Stimulated activated CD8-positive, alpha-beta memory T cell treated with anti-CD3 and anti-CD28 coated beads, Interleukin-4, amount 100 ng/mL, for 4 hours (primary cell): ENCODE measurements around the gene RPH3AL.
"Not testable (repeated sequence)": the region's sequence is repeated elsewhere in the genome, so short reads cannot be mapped to it uniquely, and the experiment has no call there.

Experiments used
- DNase-seq, 2 donors: peaks; one replicate each; pipeline ENCODE4 v3.0.0-alpha.2; 2020; ENCODE audit warnings: low read depth in 2 of 2, low spot score in 1 of 2

Gene RPH3AL

GRCh38 chr17:182050-182751 is 170.4 kb downstream of the RPH3AL start:
- DNase-seq, result no peak

DNA sequence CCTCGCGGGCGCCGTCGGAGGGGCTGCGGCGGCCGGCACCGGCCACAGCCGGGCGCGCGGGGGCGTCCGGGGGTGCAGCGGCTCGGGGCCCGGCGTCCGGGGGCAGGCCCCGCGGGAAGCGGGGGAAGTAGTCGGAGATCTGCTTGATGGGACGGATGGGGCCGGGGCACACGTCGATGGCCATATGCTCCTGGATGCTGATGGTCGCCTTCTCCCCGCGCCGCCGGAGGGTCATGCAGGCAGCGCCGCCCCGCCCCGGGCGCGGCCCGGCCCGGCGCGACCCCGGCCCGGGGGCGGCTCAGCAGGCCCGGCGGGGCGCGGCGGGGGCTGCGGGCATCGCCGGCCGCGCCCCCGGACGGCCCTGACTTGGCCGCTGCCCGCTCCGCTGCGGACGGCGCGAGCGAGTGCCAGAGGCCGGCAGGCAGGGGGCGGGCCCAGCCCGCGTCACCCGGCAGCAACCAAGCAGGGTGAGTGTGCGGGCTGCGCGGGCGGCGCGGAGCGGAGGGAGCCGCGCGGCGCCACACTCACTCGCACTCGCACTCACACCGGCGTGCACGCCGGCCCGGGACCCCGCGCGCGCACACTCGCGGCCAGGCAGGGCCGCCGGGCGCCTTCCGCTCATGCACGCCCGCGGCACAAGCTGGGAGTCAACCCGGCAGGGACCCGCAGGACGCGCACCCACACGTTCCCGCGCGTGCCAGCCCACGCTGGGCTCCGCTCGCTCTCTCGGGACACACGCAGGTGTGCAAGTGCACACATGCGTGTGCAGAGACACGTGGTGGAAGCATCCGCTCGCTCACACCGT is 171.2 kb downstream of the RPH3AL start, which contains the start of gene DOC2B:
TSS of gene DOC2B (minus strand) at position 406 of the 805 bp plus-strand sequence. CDS start at position 235, 171 bp downstream.
- DNase-seq, result no peak

DNA sequence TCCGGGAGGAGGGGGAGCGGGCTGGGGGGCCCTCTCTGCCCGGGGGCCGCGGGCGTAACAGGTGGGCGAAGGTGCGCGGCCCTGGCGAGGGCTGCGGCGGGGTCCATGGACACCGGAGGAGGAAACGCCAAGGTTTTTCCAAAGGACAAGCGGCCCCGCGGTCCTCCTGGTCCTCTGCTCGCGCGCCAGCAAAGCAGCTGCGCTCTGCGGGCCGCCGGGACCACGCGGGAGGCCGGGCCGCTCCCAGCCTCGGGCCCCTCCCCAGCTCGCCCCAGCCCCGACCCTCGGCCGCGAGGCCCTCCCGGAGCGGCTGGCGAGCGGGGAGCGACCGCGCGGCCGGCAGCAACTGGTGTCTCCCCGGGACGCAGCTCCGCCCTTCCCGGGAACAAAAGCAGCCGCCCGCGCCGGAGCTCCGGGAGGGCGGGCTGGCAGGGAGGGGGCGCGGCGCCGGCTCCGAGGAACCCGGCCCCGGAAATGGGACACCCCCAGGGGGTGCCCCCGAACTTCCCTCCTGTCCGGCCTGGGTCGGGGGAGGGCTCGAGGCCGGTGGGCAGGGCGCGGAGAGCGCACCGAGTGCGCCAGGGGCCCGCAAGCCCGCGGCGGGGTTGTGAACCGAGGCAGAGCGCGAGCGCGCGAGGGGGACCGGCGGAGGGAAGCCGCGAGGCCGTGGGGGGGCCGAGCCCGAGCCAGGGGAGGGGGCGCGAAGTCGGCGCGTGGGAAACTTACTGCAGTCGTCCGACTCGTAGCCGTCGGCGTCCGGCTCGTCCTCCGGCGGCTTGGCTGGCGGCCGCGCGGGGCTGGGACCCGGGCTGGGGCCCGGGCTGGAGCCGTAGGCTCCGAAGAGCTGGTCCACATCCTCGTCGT is 172.0 kb downstream of the RPH3AL start:
- DNase-seq, result no peak

GRCh38 chr17:179781-180380 is 172.7 kb downstream of the RPH3AL start:
- DNase-seq, result no peak

DNA sequence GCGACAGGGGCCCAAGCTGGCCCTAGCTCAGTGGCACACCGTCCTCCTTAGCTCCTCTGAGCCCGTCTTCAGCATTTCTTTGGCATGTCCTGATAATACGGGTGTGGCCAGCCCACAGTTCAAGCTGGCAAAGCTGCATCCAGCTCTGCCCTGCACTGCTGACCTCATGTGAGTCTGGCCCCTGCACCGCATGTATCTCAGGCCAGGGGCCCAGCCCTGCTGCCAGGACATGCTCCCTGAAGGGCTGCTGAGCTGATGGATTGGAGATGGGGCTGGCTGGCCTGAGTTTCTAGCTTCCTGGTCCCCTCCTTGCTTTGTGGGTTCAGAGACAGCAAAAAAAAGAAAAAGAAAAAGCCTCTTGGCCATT is 173.6 kb downstream of the RPH3AL start:
- DNase-seq, result no peak

DNA sequence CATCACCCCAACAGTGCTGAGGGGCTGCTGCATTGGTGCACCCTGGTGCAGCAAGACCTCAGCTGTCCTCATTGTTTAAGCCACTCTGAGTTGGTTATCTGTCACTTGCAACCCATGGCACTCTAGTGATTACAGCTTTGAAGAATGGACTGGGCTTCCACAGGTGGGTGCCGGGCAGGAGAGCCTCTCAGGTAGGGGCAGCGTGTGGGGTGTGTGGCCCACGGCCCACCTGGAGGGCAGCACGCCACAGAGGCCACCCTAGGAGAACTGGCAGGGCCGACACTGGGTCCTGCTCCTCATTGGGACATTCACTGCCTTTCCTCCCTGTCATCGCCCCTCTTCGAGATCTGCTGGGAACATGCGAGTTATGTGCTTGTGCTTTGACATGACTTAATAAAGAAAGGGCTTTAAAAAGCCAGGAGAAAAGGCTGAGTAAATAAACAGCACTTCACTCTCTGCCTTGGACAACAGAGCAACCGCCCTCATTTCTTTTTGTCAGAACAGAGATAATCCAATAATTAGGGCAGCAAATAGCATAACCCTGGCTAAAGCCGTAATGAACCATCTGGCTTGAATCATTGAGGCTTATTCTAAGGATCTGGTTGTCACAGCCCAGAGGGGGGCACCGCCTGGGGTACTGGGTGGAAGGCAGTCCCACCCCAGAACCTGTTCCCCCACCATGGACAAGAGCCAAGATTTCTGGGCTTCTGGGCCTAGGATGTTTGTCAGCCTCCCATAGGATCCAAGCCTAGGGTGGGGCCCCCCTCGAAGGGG is 174.1 kb downstream of the RPH3AL start:
- DNase-seq, result no peak

DNA sequence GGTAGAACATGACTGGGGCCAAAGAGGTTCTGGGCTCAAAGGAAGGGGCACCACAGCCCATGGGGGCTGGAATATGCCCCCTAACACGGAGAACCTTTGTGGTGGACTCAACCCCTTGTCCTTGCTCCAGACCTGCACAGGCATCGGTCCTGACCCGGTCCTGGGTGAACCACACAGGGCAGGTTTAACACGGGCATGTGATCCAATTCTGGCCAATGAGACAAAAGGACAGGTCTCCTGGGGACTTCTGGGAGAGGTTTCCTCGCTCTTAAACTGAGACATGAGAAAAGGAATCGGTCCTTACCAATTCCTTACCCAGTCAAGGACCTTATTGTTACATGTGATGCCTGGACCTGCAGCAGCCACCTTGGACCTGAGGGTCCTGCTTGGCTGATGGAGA is 174.8 kb downstream of the RPH3AL start:
- no peak for DNase-seq

- no peak for DNase-seq
Observed at GRCh38 chr17:177155-177554, 175.5 kb downstream of the RPH3AL start.

- no peak for DNase-seq
Observed at GRCh38 chr17:173166-173911, 179.3 kb downstream of the RPH3AL start.

DNA sequence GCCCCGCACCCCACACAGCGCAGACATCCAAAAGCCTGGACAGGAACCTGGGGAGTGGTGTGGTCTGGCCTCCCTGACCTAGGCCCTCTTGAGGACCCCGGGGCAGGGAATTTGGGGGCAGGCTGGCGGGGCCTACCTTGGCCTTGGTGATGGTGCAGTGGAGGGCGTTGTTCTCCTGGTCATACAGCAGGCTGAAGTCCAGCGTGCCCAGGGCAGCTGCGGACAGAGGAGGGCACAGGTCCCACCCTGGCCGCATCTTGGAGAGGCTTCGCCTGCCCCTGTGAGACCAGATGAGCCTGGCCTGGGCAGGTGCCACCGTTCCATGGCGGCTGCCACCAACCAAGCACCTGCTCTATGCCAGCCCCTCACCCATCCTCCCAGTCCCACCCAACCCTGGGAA is 180.2 kb downstream of the RPH3AL start:
- no peak for DNase-seq

GRCh38 chr17:171871-172270 is 180.7 kb downstream of the RPH3AL start:
- DNase-seq, result no peak

- DNase-seq, result no peak
Observed at GRCh38 chr17:170130-170670, 182.4 kb downstream of the RPH3AL start.

GRCh38 chr17:168614-169013 is 184.0 kb downstream of the RPH3AL start:
- DNase-seq, result not testable (repeated sequence)

- DNase-seq, result no peak
Observed at GRCh38 chr17:165939-166338, 186.7 kb downstream of the RPH3AL start.

DNA sequence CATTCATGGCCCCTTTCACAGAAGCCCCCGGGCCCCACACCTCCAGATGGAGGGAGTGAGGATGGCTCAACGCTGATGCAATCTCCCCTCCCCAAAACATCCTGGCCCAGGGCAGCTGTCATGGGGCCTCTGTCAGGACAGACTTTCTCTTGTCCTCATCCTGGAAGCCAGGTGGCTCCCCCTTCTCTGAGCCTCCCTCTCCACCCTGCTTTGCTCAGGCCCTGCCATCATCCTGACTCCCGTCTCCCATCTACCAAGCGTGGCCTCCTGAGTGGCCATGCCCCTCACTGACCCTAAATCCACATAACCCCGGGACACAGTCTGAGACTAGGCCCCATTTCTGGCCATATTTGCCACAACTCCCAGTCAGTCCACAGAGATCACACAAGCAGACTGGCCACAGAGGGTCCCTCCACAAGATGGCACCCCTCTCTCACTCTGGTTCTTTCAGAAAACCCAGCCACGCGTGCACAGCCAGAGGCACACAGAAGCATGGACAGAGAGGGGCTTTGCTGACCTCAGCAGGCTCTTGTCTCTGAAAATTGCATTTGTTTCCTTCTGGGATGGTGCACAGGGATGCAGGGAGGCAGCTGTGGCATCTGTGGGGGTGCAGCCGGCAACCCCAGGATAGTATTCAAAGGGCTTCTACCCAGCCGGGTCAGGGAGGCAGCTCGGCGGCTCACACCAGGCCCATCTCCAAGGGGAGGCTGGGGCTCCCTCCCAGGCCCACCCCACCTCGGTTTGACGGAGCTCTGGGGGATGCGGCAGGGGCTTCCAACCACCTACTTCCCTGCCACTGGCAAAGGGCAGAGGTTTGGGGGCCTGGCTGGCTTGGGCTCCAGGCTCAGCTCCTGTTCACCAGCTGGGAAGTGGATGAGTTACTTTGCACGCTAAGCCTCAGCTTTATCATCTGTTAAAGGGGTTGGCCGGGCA is 188.0 kb downstream of the RPH3AL start:
- no peak for DNase-seq

DNA sequence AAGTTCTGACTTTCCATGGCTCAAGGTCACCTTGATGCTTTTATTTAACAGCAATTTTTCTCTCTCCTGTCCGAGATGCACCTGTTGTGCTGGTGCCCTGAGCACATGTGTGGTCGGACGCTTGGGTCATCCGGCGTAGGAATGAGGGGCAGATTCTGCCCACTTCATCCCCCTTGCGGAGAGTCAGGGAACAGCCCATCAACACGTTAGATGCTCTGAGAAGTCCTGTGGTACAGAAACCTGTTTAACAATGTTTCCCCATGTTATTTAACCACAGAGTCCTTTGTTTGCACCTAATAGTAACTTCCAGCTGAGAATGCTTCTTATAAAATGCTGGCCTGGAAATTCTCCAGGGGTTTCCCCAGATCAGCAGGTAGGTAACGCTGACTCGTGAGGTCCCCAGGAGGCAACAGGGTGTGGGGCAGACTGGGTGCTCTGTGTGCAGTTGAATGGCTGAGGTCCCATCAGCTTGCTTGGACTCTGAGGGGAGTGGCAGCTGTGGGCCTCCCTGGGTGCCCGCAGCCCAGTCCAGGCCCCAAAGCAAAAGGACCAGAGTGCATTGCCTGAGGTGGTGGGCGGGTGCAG is 189.0 kb downstream of the RPH3AL start:
- no peak for DNase-seq

DNA sequence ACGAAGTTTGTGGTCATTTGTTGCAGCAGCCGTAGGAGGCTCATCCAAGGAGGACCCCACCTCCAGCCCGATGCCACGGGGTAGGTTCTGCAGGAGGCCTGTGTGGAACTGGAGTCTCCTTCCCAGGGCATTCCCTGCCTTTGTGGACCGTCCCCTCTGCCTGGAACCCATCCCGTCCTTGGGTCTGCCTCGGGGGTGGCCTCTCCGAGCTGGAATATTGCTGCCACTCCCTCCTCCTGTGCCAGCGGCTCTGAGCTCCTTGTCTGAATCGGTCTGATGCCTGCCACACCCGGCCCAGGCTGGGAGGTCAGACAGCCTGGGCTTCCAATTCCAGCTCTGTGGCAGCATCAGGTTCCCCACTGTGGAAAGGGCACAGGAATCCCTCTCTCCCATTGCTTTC is 189.9 kb downstream of the RPH3AL start:
- no peak for DNase-seq
